CD4-positive, alpha-beta memory T cell (primary cell): ENCODE data around the gene ODAD4. TPM values are rescaled to one million over a fixed set of nuclear protein-coding genes. Genes with fewer than 3 reads are reported as not detected.
A peak's percentile ranks its signal among the peaks of the same experiment; 100 is the strongest.

ENCODE experiments used
- CTCF ChIA-PET: fragments of 350-600 bp; sonication (Branson Sonifier 250); formaldehyde crosslinking; loops from one replicate; lab custom pipeline; 2021; ENCODE audit warnings: inconsistent platforms; ENCODE audit not compliant: partially characterized antibody; lab: Charles Lee
- POLR2A ChIA-PET: fragments of 350-600 bp; sonication (Branson Sonifier 250); formaldehyde crosslinking; loops from one replicate; lab custom pipeline; 2021; ENCODE audit not compliant: partially characterized antibody; lab: Charles Lee
- DNase-seq, 5 donors: peaks; one replicate each; pipeline versions ENCODE4 v3.0.0 to v3.0.0-alpha.2; 2020 to 2022; ENCODE audit warnings: mixed read lengths in 1 of 5
- H3K27ac ChIP-seq: one replicate; pipeline ENCODE4 v1.7.0; 2013; ENCODE audit warnings: low read depth, low read length
- H3K27me3 ChIP-seq: 2 replicates; pipeline ENCODE4 v1.7.0; 2013; ENCODE audit warnings: mild to moderate bottlenecking, low read length, moderate library complexity; ENCODE audit not compliant: insufficient read depth
- H3K36me3 ChIP-seq: 2 replicates; pipeline ENCODE4 v1.7.0; 2013; ENCODE audit warnings: mild to moderate bottlenecking, low read length, moderate library complexity; ENCODE audit not compliant: insufficient read depth
- H3K4me1 ChIP-seq: 2 replicates; pipeline ENCODE4 v1.7.0; 2013; ENCODE audit warnings: mild to moderate bottlenecking, low read length, moderate library complexity; ENCODE audit not compliant: insufficient read depth
- H3K4me3 ChIP-seq, 2 donors: one replicate each; pipeline ENCODE4 v1.7.0; 2013; ENCODE audit warnings: low read length in 2 of 2, mild to moderate bottlenecking in 1 of 2
- H3K9me3 ChIP-seq, 2 donors: one replicate each; pipeline ENCODE4 v1.7.0; 2013; ENCODE audit warnings: low read length in 2 of 2, control low read depth in 1 of 2; ENCODE audit not compliant: control insufficient read depth in 1 of 2
- H3K27ac Mint-ChIP-seq, 7 donors: one replicate each; pipeline ENCODE4 v1.8.0; 2020 to 2021; ENCODE audit warnings: mixed read lengths in 7 of 7, mild to moderate bottlenecking in 6 of 7, inconsistent platforms in 3 of 7, moderate library complexity in 3 of 7
- H3K27me3 Mint-ChIP-seq, 2 donors: one replicate each; pipeline ENCODE4 v1.8.0; 2020 to 2021; ENCODE audit warnings: mixed read lengths in 2 of 2
- H3K36me3 Mint-ChIP-seq, 2 donors: one replicate each; pipeline ENCODE4 v1.8.0; 2020 to 2021; ENCODE audit warnings: mixed read lengths in 2 of 2, inconsistent platforms in 1 of 2, mild to moderate bottlenecking in 1 of 2
- H3K4me1 Mint-ChIP-seq, 4 donors: one replicate each; pipeline ENCODE4 v1.8.0; 2020 to 2021; ENCODE audit warnings: mixed read lengths in 4 of 4, mild to moderate bottlenecking in 1 of 4
- H3K4me3 Mint-ChIP-seq, 8 donors: one replicate each; pipeline ENCODE4 v1.8.0; 2020 to 2021; ENCODE audit warnings: mixed read lengths in 8 of 8, mild to moderate bottlenecking in 7 of 8, moderate library complexity in 6 of 8, inconsistent platforms in 3 of 8
- H3K9me3 Mint-ChIP-seq, 8 donors: one replicate each; pipeline ENCODE4 v1.8.0; 2020 to 2021; ENCODE audit warnings: mixed read lengths in 8 of 8, mild to moderate bottlenecking in 5 of 8, inconsistent platforms in 3 of 8, moderate library complexity in 1 of 8
- intact Hi-C: fragments of 100-400 bp; cut with micrococcal nuclease; formaldehyde crosslinking; loops from one replicate; pipeline ENCODE4 v1.15.1; 2023
- polyA plus RNA-seq, 2 donors: library from polyadenylated mRNA; unstranded; fragments of 300-500 nt; fragmentation: Illumina TruSeq; gene quantifications; one replicate each; pipeline ENCODE4 v1.2.3, GENCODE V29; 2021
- total RNA-seq, 2 experiments: library from RNA; stranded (reverse); gene quantifications; one replicate each; pipeline ENCODE4 v1.2.3, GENCODE V29; 2021

Gene ODAD4
- total RNA-seq (under 1 TPM in 1 of 2 experiments, not detected in 1; 0.20 TPM), polyA plus RNA-seq (under 1 TPM in 1 of 2 donors, not detected in 1; 0.11 TPM)

DNA sequence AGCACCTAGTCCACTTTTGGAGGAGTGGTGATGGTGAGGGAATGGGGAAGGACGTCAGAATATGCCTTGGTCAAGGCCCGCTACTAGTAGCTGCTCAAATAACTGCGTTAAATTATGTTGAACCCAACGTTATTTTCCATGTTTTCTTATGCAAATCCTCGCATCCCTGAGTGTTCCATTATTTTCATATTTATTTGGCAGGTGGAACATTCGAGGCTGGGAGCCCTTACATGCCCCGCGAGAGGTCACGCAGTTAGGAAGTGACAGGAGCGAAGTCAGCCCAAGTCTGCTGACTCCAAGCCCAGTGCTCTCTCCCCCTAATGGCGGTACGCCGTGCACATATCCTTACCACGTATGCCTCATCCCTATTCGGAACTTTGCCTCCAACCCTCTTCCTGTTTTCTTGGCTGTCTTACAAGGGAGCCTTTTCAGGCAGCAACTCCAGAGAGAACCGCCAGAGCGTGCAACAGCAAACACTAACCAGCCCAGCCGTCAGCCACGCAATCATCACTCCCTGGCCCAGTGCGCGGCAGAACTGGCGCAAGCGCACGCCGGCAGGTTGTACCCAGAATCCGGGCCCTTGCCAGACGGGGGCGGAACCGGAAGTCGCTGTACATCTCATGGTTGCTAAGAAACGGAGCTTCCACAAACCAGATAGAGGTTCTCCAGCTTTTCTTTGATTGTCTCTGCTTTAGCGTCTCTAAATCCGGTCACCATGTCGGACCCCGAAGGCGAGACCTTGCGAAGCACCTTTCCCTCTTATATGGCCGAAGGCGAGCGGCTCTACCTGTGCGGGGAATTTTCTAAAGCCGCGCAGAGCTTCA lies at the start of gene ODAD4:
TSS of gene ODAD4 (plus strand) at position 609 of the 824 bp plus-strand sequence. CDS start at position 716, 107 bp downstream.
- CTCF ChIA-PET: interaction anchor here (0.6 to 3.3 kb wide), 6 partner anchors 8 to 90 kb away, joined by 3 to 26 read pairs (median 4); partner anchors contain the start of genes ACLY, DNAJC7 and NKIRAS2
- POLR2A ChIA-PET: interaction anchor here (0.6 to 4.7 kb wide), 18 partner anchors 9 to 1589 kb away, joined by 3 to 61 read pairs (median 4); partner anchors contain the start of genes ACLY, CNP, DHX58 and DNAJC7
- H3K36me3 ChIP-seq: no peaks in the 10 kb centered on the region
- Mint-ChIP-seq H3K9me3 (no peaks in the 10 kb centered on the region), H3K4me3 (peak within 1 kb of the TSS; percentile 90 to 99 (median 98)), H3K4me1 (peaks cover 16 to 35% (median 23%) of the 10 kb centered on the region in 4 donors), H3K27ac (peak within 1 kb of the TSS; percentile 91 to 100 (median 99)), H3K36me3 (no peaks in the 10 kb centered on the region), H3K27me3 (no peaks in the 10 kb centered on the region)
- H3K9me3 ChIP-seq: no peaks in the 10 kb centered on the region
- peaks cover 23% of the 10 kb centered on the region for H3K4me1 ChIP-seq
- H3K27me3 ChIP-seq: no peaks in the 10 kb centered on the region
- peak; percentile 94 to 98 (median 98) for DNase-seq
- peak within 1 kb of the TSS; percentile 85 for H3K27ac ChIP-seq
- peak within 1 kb of the TSS; percentile 73 to 80 for H3K4me3 ChIP-seq
- intact Hi-C loops: loop anchor here (1.0 to 5.0 kb wide), 5 partner anchors 11 to 118 kb away; partner anchors contain the start of genes CNP, DNAJC7, FKBP10 and KLHL11

- Histone ChIP-seq H3K9me3 (no peaks in the 10 kb centered on the region), H3K27me3 (no peaks in the 10 kb centered on the region), H3K4me1 (no peaks in the 10 kb centered on the region), H3K4me3 (no peak overlapping the region), H3K36me3 (peaks cover 71% of the 10 kb centered on the region), H3K27ac (no peak overlapping the region)
- POLR2A ChIA-PET: no interaction called here
- peaks cover 47 to 71% of the 10 kb centered on the region in 2 donors for H3K36me3 Mint-ChIP-seq
- no peak overlapping the region for H3K4me3 Mint-ChIP-seq
- peaks cover 0 to 3% (median under 1%) of the 10 kb centered on the region in 4 donors for H3K4me1 Mint-ChIP-seq
- intact Hi-C loops: no loop called here
- no peaks in the 10 kb centered on the region for H3K9me3 Mint-ChIP-seq
- CTCF ChIA-PET: interaction anchor here (0.7 kb wide), 1 partner anchor 34 kb away, joined by 3 read pairs; no protein-coding TSS in a partner anchor
- DNase-seq: no peak
- no peaks in the 10 kb centered on the region for H3K27me3 Mint-ChIP-seq
- peak overlapping the region in 1 of 7 donors; percentile 51 for H3K27ac Mint-ChIP-seq
These were observed 47.7 kb upstream of the ODAD4 start for GRCh38 chr17:41882756-41883155.

- no peaks in the 10 kb centered on the region for H3K4me1 ChIP-seq
- H3K4me3 Mint-ChIP-seq: no peak overlapping the region
- peaks cover 34 to 67% of the 10 kb centered on the region in 2 donors for H3K36me3 Mint-ChIP-seq
- no peak overlapping the region for H3K4me3 ChIP-seq
- ChIA-PET CTCF (interaction anchor here (1.0 to 2.7 kb wide), 2 partner anchors 84 to 149 kb away, joined by 4 to 9 read pairs; no protein-coding TSS in a partner anchor), POLR2A (no interaction called here)
- H3K27me3 ChIP-seq: no peaks in the 10 kb centered on the region
- H3K27ac Mint-ChIP-seq: peak overlapping the region in 1 of 7 donors; percentile 59
- intact Hi-C loops: loop anchor here (1.0 kb wide), 1 partner anchor 147 kb away; no protein-coding TSS in a partner anchor
- DNase-seq: no peak
- no peak overlapping the region for H3K27ac ChIP-seq
- H3K36me3 ChIP-seq: peaks cover 66% of the 10 kb centered on the region
- no peaks in the 10 kb centered on the region for H3K9me3 ChIP-seq
- H3K9me3 Mint-ChIP-seq: no peaks in the 10 kb centered on the region
- peaks cover 0 to 2% (median 0%) of the 10 kb centered on the region in 4 donors for H3K4me1 Mint-ChIP-seq
- H3K27me3 Mint-ChIP-seq: no peaks in the 10 kb centered on the region
These were observed 44.7 kb upstream of the ODAD4 start for GRCh38 chr17:41885733-41886132.

GRCh38 chr17:41888332-41888965 lies 42.0 kb upstream of the ODAD4 start:
- no peak for DNase-seq
- Mint-ChIP-seq H3K9me3 (no peaks in the 10 kb centered on the region), H3K36me3 (peaks cover 36 to 69% of the 10 kb centered on the region in 2 donors), H3K27me3 (no peaks in the 10 kb centered on the region), H3K4me3 (no peak overlapping the region), H3K4me1 (no peaks in the 10 kb centered on the region), H3K27ac (peak overlapping the region in 2 of 7 donors; percentile 7 to 13)
- ChIA-PET POLR2A (no interaction called here), CTCF (interaction anchor here (1.0 to 2.7 kb wide), 3 partner anchors 47 to 152 kb away, joined by 3 to 9 read pairs (median 3); no protein-coding TSS in a partner anchor)
- H3K27ac ChIP-seq: no peak overlapping the region
- no peaks in the 10 kb centered on the region for H3K9me3 ChIP-seq
- H3K36me3 ChIP-seq: peaks cover 75% of the 10 kb centered on the region
- no peaks in the 10 kb centered on the region for H3K4me1 ChIP-seq
- intact Hi-C loops: no loop called here
- no peaks in the 10 kb centered on the region for H3K27me3 ChIP-seq
- H3K4me3 ChIP-seq: no peak overlapping the region

- Mint-ChIP-seq H3K9me3 (no peaks in the 10 kb centered on the region), H3K27ac (peak overlapping the region in 4 of 7 donors; percentile 7 to 61 (median 36)), H3K4me3 (no peak overlapping the region), H3K27me3 (no peaks in the 10 kb centered on the region), H3K4me1 (peaks cover 0 to 3% (median 0%) of the 10 kb centered on the region in 4 donors), H3K36me3 (peaks cover 39 to 70% of the 10 kb centered on the region in 2 donors)
- no peak for DNase-seq
- H3K27me3 ChIP-seq: no peaks in the 10 kb centered on the region
- H3K4me1 ChIP-seq: no peaks in the 10 kb centered on the region
- intact Hi-C loops: no loop called here
- ChIA-PET CTCF (no interaction called here), POLR2A (interaction anchor here (0.6 kb wide), 1 partner anchor 111 kb away, joined by 3 read pairs; no protein-coding TSS in a partner anchor)
- H3K4me3 ChIP-seq: no peak overlapping the region
- no peaks in the 10 kb centered on the region for H3K9me3 ChIP-seq
- H3K36me3 ChIP-seq: peaks cover 71% of the 10 kb centered on the region
- H3K27ac ChIP-seq: no peak overlapping the region
These were observed 39.0 kb upstream of the ODAD4 start for GRCh38 chr17:41891135-41892020.

- ChIA-PET POLR2A (no interaction called here), CTCF (no interaction called here)
- no peaks in the 10 kb centered on the region for H3K9me3 ChIP-seq
- intact Hi-C loops: no loop called here
- no peak overlapping the region for H3K4me3 Mint-ChIP-seq
- no peak overlapping the region for H3K27ac ChIP-seq
- H3K27ac Mint-ChIP-seq: peak overlapping the region in 4 of 7 donors; percentile 23 to 61 (median 46)
- H3K4me1 ChIP-seq: no peaks in the 10 kb centered on the region
- peaks cover 0 to 5% (median 0%) of the 10 kb centered on the region in 4 donors for H3K4me1 Mint-ChIP-seq
- H3K27me3 Mint-ChIP-seq: no peaks in the 10 kb centered on the region
- no peaks in the 10 kb centered on the region for H3K27me3 ChIP-seq
- no peak for DNase-seq
- no peaks in the 10 kb centered on the region for H3K9me3 Mint-ChIP-seq
- H3K36me3 ChIP-seq: peaks cover 73% of the 10 kb centered on the region
- peaks cover 45 to 74% of the 10 kb centered on the region in 2 donors for H3K36me3 Mint-ChIP-seq
- H3K4me3 ChIP-seq: no peak overlapping the region
These were observed 38.4 kb upstream of the ODAD4 start for GRCh38 chr17:41892021-41892376.
